Heart left ventricle (tissue), 16 donors: Measurements from ENCODE around the gene TMEM220. TPM values are rescaled to one million over a fixed set of nuclear protein-coding genes. Genes with fewer than 3 reads are reported as not detected.

Experiments used
- ATAC-seq, 4 donors: fragments of 200-7000 bp; cut with Tn5 transposase; one replicate each; pipeline ENCODE4 v1.9.1; 2020 to 2022; ENCODE audit warnings: moderate library complexity in 4 of 4, mild to moderate bottlenecking in 3 of 4, moderate number of reproducible peaks in 1 of 4
- DNase-seq, 5 donors: peaks; one replicate each; pipeline ENCODE4 v3.0.0-alpha.2; 2020
- H3K27ac ChIP-seq, 12 donors: fragments of 200-600 bp; sonication (generic) in 4 of 12; one replicate each; pipeline versions ENCODE4 v1.5.0 to v1.8.0; 2016 to 2022; ENCODE audit warnings: mild to moderate bottlenecking in 2 of 12
- H3K27me3 ChIP-seq, 9 donors: fragments of 200-600 bp; sonication (generic) in 2 of 9; one replicate each; pipeline versions ENCODE4 v1.5.1 to v1.8.0; 2016 to 2022; ENCODE audit warnings: mild to moderate bottlenecking in 3 of 9
- H3K36me3 ChIP-seq, 9 donors: fragments of 200-600 bp; sonication (generic) in 2 of 9; one replicate each; pipeline versions ENCODE4 v1.5.0 to v1.8.0; 2018 to 2022; ENCODE audit warnings: mild to moderate bottlenecking in 2 of 9
- H3K4me1 ChIP-seq, 12 donors: fragments of 200-600 bp; sonication (generic) in 4 of 12; one replicate each; pipeline versions ENCODE4 v1.5.0 to v1.8.0; 2016 to 2022; ENCODE audit warnings: mild to moderate bottlenecking in 3 of 12
- H3K4me3 ChIP-seq, 12 donors: fragments of 200-600 bp; sonication (generic) in 4 of 12; one replicate each; pipeline versions ENCODE4 v1.5.0 to v1.8.0; 2017 to 2022; ENCODE audit warnings: mild to moderate bottlenecking in 9 of 12, moderate library complexity in 4 of 12
- H3K9me3 ChIP-seq, 12 donors: fragments of 200-600 bp; sonication (generic) in 4 of 12; one replicate each; pipeline versions ENCODE4 v1.5.0 to v1.8.0; 2016 to 2022; ENCODE audit warnings: mild to moderate bottlenecking in 1 of 12
- POLR2A ChIP-seq, 2 donors: fragments of 450-650 bp; IDR thresholded peaks; one replicate each; pipeline ENCODE4 v1.6.1; 2017; ENCODE audit warnings: antibody characterized with exemption in 2 of 2, mild to moderate bottlenecking in 2 of 2, moderate library complexity in 2 of 2
- WGBS, 4 donors: extraction: QIAGEN DNeasy Blood & Tissue Kit in 2 of 4; methylation state at CpG; one replicate each; pipeline versions ENCODE4 v1.1.5 to v1.1.7; 2013 to 2018; 5-methylcytosine and 5-hydroxymethylcytosine counted together
- intact Hi-C, 10 donors: fragments of 100-400 bp; cut with DNase I; formaldehyde crosslinking; loops; one replicate each; pipeline versions ENCODE4 v1.11.1 to v1.14.2; 2022
- polyA plus RNA-seq, 2 donors: library from polyadenylated mRNA; stranded (reverse); fragments of 200-250 nt; gene quantifications; one replicate each; pipeline ENCODE4 v1.2.3, GENCODE V29; 2013
- total RNA-seq, 9 donors: library from RNA; depleted of rRNA in 2 of 9; stranded (reverse); fragments of >200 nt in 2 of 9; fragmentation: NEBNext Ultra II Directional in 3 of 9; extraction: Animal tissue kit (Norgen Biotek cat#: 25700) in 3 of 9; gene quantifications; one replicate each; pipeline versions ENCODE4 v1.1.0 to v1.2.4, GENCODE V29; 2016 to 2023
- TF ChIP-seq, protein P1 (sequence below), 12 donors: fragments of 200-600 bp; sonication (generic) in 4 of 12; IDR thresholded peaks; one replicate each; pipeline versions ENCODE4 v1.5.0 to v1.8.0; 2018 to 2022; ENCODE audit warnings: antibody characterized with exemption in 12 of 12, mild to moderate bottlenecking in 5 of 12
- donor health status: ischemic (EF 13 %, LVEDD 7.1; RV severe dilation, severe dysfunction).
- donor health status: healthy with polysubstance abuse.
- donor health status: DM: no; HTN: yes; CAD: no.
- donor health status: DM: no; HTN: no; CAD: no.
- donor health status: ischemic (EF 25% LVEDD 6.9; RV normal size, moderate dysfunction).
- donor health status: ischemic (EF 25% LVEDD 5.7; RV mildly dilated, moderate dysfunction).
- donor health status: healthy.
- donor health status: DM: yes; HTN: yes; CAD: no.
- donor health status: ischemic (EF 35%, LVEDD 5.7; RV mildly dilated, moderate dysfunction).
- donor health status: nonischemic (EF 11% LVEDD 7.7; RV severe dilation, severe dysfunction).
- donor health status: DM: yes; HTN: yes; CAD: no.
- donor health status: PGD.
- donor health status: ischemic (EF 29% LVEDD 5.4; RV normal size, mild dysfunction).
- donor health status: nonischemic (EF 23%, LVEDD 6.1; RV moderate dilation, normal function).

Gene TMEM220
- total and polyA plus RNA-seq, 11 donors = 3.2 to 13.9 (median 6.3) TPM

GRCh38 chr17:10768750-10769251 is 39.0 kb upstream of the TMEM220 start:
- no peak for ATAC-seq

DNA sequence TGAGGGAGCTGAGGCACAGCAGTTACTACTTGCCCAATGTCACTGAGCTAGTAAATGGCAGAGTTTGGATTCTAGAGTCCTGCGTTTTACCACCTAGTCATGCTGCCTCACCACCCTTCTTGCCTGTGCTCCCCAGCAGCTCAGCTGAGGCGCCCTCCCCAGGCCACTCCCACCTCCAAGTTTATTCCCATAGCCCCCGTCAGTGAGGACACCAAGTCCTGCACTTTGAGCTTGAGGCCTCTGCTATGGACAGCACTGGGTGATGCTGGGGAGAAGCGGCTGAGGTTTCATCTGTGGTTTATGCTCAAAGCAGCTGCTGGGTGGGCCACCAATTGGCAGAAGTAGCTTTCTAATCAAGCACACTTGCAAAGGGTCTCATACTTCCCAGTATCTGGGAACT is 37.4 kb upstream of the TMEM220 start:
- no peak for ATAC-seq
- H3K36me3 ChIP-seq = no peaks in the 10 kb centered on the region
- WGBS, 4 donors = 83 to 90% (median 87%) methylated on average over 4 of the region's 4 CpGs
- H3K27ac ChIP-seq = no peak overlapping the region
- H3K4me3 ChIP-seq = no peak overlapping the region
- peaks cover 0 to 14% (median 2%) of the 10 kb centered on the region in 12 donors for H3K9me3 ChIP-seq
- no peak for DNase-seq
- TF ChIP-seq POLR2A (IDR thresholded peaks at IDR 0.05) = no peak
- TF ChIP-seq, protein P1, sequence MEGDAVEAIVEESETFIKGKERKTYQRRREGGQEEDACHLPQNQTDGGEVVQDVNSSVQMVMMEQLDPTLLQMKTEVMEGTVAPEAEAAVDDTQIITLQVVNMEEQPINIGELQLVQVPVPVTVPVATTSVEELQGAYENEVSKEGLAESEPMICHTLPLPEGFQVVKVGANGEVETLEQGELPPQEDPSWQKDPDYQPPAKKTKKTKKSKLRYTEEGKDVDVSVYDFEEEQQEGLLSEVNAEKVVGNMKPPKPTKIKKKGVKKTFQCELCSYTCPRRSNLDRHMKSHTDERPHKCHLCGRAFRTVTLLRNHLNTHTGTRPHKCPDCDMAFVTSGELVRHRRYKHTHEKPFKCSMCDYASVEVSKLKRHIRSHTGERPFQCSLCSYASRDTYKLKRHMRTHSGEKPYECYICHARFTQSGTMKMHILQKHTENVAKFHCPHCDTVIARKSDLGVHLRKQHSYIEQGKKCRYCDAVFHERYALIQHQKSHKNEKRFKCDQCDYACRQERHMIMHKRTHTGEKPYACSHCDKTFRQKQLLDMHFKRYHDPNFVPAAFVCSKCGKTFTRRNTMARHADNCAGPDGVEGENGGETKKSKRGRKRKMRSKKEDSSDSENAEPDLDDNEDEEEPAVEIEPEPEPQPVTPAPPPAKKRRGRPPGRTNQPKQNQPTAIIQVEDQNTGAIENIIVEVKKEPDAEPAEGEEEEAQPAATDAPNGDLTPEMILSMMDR (IDR thresholded peaks at IDR 0.05) = no peak
- intact Hi-C loops = no loop called here
- H3K4me1 ChIP-seq = no peaks in the 10 kb centered on the region
- H3K27me3 ChIP-seq = no peaks in the 10 kb centered on the region

More at GRCh38 chr17:10768750-10769251, 39.0 kb upstream of the TMEM220 start:
- Histone ChIP-seq H3K4me1 (no peaks in the 10 kb centered on the region), H3K27me3 (no peaks in the 10 kb centered on the region), H3K36me3 (no peaks in the 10 kb centered on the region), H3K9me3 (peaks cover 0 to 19% (median 6%) of the 10 kb centered on the region in 12 donors), H3K27ac (no peak overlapping the region), H3K4me3 (no peak overlapping the region)
- TF ChIP-seq, protein P1 (IDR thresholded peaks at IDR 0.05) = no peak
- TF ChIP-seq POLR2A (IDR thresholded peaks at IDR 0.05) = no peak
- DNase-seq = no peak
- WGBS, 4 donors = 85 to 100% (median 86%) methylated on average over 2 of the region's 2 CpGs
- intact Hi-C loops = no loop called here

DNA sequence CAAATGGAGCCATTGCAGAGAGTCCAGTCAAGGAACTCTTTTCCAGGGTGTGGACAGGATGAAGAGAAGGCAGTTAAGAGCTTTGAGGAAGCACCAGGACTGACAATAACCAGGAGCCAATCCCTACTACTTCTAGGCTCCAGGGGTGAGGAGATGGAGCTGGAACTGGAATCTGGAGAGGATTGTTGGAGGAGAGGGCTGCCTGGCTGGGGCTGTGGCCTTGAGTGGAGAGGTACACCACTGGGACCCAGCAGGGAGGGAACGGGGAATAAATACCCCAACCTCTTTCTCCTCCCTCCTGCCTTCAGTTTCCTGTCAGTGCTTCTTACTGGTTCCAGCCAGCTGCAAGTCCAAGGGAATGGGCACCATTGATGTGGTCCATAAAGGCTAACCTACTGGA is 32.2 kb upstream of the TMEM220 start:
- Histone ChIP-seq H3K36me3 (no peaks in the 10 kb centered on the region), H3K4me1 (no peaks in the 10 kb centered on the region), H3K4me3 (no peak overlapping the region), H3K27ac (no peak overlapping the region), H3K27me3 (no peaks in the 10 kb centered on the region), H3K9me3 (peaks cover 0 to 9% (median 0%) of the 10 kb centered on the region in 12 donors)
- TF ChIP-seq, protein P1 (IDR thresholded peaks at IDR 0.05) = no peak
- no peak for TF ChIP-seq POLR2A (IDR thresholded peaks at IDR 0.05)
- intact Hi-C loops = no loop called here
- DNase-seq (no peak), ATAC-seq (no peak)
- WGBS, 4 donors = 75 to 91% (median 89%) methylated on average over 1 of the region's 1 CpG

GRCh38 chr17:10761281-10761680 is 31.5 kb upstream of the TMEM220 start:
- ATAC-seq (no peak), DNase-seq (no peak)
- TF ChIP-seq, protein P1 (IDR thresholded peaks at IDR 0.05) = no peak
- no peak for TF ChIP-seq POLR2A (IDR thresholded peaks at IDR 0.05)
- Histone ChIP-seq H3K4me3 (no peak overlapping the region), H3K9me3 (peaks cover 0 to 9% (median 0%) of the 10 kb centered on the region in 12 donors), H3K27me3 (no peaks in the 10 kb centered on the region), H3K27ac (no peak overlapping the region), H3K36me3 (no peaks in the 10 kb centered on the region), H3K4me1 (no peaks in the 10 kb centered on the region)
- WGBS, 4 donors = 68 to 80% (median 76%) methylated on average over 2 of the region's 2 CpGs
- intact Hi-C loops = no loop called here
